ENCODE measurements around the gene KIAA1671. TPM values are rescaled to one million over a fixed set of nuclear protein-coding genes. Genes with fewer than 3 reads are reported as not detected.

KIAA1671 gene
- total and polyA plus RNA-seq, 9 of the 15 experiments (the other 6 are each of a cell fraction or from before 2014, with no cell fraction given), result under 0.01 to 0.11 (median 0.02) TPM; not detected in 5

DNA sequence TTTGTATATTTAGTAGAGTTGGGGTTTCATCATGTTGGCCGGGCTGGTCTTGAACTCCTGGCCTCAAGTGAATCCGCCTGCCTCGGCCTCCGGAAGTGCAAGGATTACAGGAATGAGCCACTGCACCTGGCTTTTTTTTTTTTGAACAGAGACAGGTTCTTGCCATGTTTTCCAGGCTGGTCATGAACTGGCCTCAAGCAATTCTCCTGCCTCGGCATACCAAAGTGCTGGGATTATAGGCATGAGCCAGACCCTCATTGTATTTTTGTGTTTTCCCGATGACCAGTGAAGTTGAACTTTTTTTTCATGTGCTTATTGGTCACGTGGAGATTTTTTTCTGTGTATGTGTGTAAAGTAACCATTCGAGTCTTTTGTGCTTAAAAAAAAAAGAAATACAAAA, 48.2 kb downstream of the KIAA1671 start (continued):
- TF ChIP-seq EZH2 (IDR thresholded peaks at IDR 0.05; ENCODE audit: borderline replicate concordance, low read depth, low read length), result no peak

DNA sequence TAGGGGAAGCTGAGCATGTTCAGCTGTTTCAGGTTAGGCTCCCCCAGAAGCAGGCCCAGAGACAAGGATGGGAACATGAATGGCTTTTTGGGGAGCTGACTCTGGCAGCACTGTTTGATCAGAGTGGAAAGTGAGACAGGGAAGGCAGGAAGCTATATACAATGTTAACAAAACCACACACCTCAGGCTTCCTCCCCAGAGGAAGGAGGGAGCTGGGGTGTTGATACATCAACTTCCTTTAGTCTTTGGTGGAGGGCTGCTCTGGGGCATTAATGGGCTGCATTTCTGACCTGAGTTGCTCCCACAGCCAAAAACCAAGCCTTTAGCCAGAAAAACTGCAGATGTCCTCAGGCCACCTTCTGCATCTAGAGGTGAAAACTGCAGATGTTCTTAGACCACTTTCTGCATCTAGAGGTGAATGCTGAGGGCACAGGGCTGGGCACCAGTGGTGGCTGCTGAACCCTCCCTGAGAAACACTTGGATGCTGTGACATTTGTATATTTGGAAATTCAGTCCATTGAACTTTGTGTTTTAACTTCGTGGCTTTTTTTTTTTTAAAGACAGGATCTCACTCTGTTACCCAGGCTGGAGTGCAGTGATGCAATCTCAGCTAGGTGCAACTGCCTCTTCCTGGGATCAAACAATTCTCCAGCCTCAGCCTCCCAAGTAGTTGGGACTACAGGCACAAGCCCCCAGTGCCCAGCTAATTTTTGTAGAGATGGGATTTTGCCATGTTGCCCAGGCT, 49.9 kb downstream of the KIAA1671 start:
- no peaks in the 10 kb centered on the region for H3K9me1 ChIP-seq (ENCODE audit: control insufficient read depth, insufficient read depth, low read length)
- no peak overlapping the region for H3K4me3 ChIP-seq
- POLR2A ChIA-PET, result no interaction called here
- no peak overlapping the region for H2AFZ ChIP-seq (ENCODE audit: low read depth, low read length)
- H3K27me3 ChIP-seq (ENCODE audit: control insufficient read depth in 2 of 2, insufficient read depth in 2 of 2, low read length in 2 of 2), result peaks cover 3 to 7% of the 10 kb centered on the region in 2 experiments; a peak in 2 of 5 replicates
- H3K4me2 ChIP-seq (ENCODE audit: insufficient read depth, low read length), result no peak overlapping the region
- TF ChIP-seq PPARD (CRISPR knock-in tag; IDR thresholded peaks at IDR 0.05) (no peak), RBBP5 (IDR thresholded peaks at IDR 0.05; ENCODE audit: borderline replicate concordance, insufficient read depth, low read length, poor library complexity, severe bottlenecking) (no peak), ZBTB17 (CRISPR knock-in tag; IDR thresholded peaks at IDR 0.05) (no peak), ZNF140 (CRISPR knock-in tag; IDR thresholded peaks at IDR 0.05) (no peak), ETS2 (tag; IDR thresholded peaks at IDR 0.05; ENCODE audit: borderline replicate concordance, poor library complexity, severe bottlenecking) (no peak), RBM25 (IDR thresholded peaks at IDR 0.05; ENCODE audit: low read depth, low read length, severe bottlenecking) (no peak), GATAD2A (IDR thresholded peaks at IDR 0.05) (no peak)
- TF ChIP-seq, protein P1, sequence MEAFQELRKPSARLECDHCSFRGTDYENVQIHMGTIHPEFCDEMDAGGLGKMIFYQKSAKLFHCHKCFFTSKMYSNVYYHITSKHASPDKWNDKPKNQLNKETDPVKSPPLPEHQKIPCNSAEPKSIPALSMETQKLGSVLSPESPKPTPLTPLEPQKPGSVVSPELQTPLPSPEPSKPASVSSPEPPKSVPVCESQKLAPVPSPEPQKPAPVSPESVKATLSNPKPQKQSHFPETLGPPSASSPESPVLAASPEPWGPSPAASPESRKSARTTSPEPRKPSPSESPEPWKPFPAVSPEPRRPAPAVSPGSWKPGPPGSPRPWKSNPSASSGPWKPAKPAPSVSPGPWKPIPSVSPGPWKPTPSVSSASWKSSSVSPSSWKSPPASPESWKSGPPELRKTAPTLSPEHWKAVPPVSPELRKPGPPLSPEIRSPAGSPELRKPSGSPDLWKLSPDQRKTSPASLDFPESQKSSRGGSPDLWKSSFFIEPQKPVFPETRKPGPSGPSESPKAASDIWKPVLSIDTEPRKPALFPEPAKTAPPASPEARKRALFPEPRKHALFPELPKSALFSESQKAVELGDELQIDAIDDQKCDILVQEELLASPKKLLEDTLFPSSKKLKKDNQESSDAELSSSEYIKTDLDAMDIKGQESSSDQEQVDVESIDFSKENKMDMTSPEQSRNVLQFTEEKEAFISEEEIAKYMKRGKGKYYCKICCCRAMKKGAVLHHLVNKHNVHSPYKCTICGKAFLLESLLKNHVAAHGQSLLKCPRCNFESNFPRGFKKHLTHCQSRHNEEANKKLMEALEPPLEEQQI (IDR thresholded peaks at IDR 0.05), result no peak
- FAIRE-seq (no peak), DNase-seq (ENCODE audit: extremely low read depth in 1 of 4, low spot score in 3 of 4) (no peak), ATAC-seq (no peak)
- in situ Hi-C loops (cut with MboI) (no loop called here), intact Hi-C loops (cut with micrococcal nuclease) (no loop called here)
- CTCF ChIA-PET (ENCODE audit: low intra/inter-chr PET ratio), result no interaction called here
- no peak overlapping the region for H3K9ac ChIP-seq (ENCODE audit: insufficient read depth in 1 of 2, low read depth in 2 of 2, low read length in 2 of 2)
- no peaks in the 10 kb centered on the region for H3K36me3 ChIP-seq (ENCODE audit: control insufficient read depth, insufficient read depth, low read length)
- 0% methylated on average over 1 of the region's 1 CpG for WGBS (ENCODE audit: insufficient coverage, low coverage, missing lambda C conversion rate)
- BruUV-seq (replicated peaks), result no TSS peak
- H3K27ac ChIP-seq (ENCODE audit: extremely low read depth, low read depth, low read length), result no peak overlapping the region
- H3K4me1 ChIP-seq (replicated peaks in 1 of 2; ENCODE audit: control insufficient read depth in 2 of 2, insufficient read depth in 2 of 2, low read length in 2 of 2), result no peaks in the 10 kb centered on the region
- H4K20me1 ChIP-seq (replicated peaks; ENCODE audit: control insufficient read depth, insufficient read depth, low read length), result no peaks in the 10 kb centered on the region
- H3K9me3 ChIP-seq (replicated peaks; ENCODE audit: control insufficient read depth, insufficient read depth, low read depth, low read length), result no peaks in the 10 kb centered on the region
- H3K79me2 ChIP-seq (ENCODE audit: control insufficient read depth, insufficient read depth, low read length), result no peaks in the 10 kb centered on the region
